PFSK-1 (cell line): Measurements from ENCODE around the gene CARD9.

ENCODE experiments used
- FOXP2 ChIP-seq: optimal IDR thresholded peaks from 2 replicates; pipeline ENCODE3; 2011; ENCODE audit warnings: borderline replicate concordance, control low read depth, inconsistent platforms; ENCODE audit not compliant: insufficient read depth; ENCODE audit errors: extremely low read length, extremely low read depth
- POLR2AphosphoS5 ChIP-seq: IDR thresholded peaks from 2 replicates; pipeline ENCODE4 v1.6.1; 2012; ENCODE audit warnings: low read depth, mild to moderate bottlenecking, control low read depth, low read length, moderate library complexity
- TAF1 ChIP-seq: IDR thresholded peaks from 2 replicates; pipeline ENCODE4 v1.6.1; 2012; ENCODE audit warnings: low read length, control low read depth, borderline replicate concordance; ENCODE audit not compliant: insufficient read depth

DNA sequence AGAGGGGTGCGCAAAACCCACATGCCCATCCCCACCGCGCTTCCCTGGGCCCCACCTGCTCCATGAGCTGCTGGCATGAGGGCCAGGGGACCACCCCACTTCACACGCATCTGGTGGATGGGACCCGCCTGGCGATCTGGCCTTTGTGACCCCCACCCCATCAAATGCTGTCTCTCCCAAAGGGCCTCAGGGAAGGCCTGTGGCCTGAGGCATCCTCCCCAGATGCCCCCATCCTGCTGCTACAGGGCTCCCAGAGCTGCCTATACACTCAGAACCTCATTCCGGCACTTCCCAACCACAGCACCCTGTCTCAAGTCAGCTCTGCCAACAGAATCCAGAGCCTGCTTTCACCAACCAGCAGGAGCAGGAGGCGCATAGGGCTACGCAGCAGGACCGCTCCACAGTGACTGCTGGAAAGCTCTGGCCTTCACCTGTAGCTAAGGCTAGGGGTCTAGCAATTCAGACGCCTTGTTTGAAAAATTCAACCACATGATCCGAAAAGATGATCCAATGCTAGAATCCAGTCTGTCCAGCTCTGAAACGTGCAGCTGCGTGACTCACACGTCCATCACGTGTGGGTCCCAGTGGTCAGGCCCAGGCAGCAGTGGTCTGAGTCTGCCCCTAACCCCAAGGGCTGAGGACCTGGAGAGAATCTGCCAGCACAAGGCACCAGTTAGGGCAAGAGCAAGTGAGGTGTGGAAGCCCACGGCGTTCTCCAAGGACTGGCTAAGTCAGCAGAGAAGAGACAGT, 27.9 kb upstream of the CARD9 start:
- TF ChIP-seq TAF1: no peak
- peak; percentile 9; the same call in 1 of the 2 replicates for TF ChIP-seq POLR2AphosphoS5
- no peak for TF ChIP-seq FOXP2
